Measurements from ENCODE around the gene LY86.

Gene LY86

DNA sequence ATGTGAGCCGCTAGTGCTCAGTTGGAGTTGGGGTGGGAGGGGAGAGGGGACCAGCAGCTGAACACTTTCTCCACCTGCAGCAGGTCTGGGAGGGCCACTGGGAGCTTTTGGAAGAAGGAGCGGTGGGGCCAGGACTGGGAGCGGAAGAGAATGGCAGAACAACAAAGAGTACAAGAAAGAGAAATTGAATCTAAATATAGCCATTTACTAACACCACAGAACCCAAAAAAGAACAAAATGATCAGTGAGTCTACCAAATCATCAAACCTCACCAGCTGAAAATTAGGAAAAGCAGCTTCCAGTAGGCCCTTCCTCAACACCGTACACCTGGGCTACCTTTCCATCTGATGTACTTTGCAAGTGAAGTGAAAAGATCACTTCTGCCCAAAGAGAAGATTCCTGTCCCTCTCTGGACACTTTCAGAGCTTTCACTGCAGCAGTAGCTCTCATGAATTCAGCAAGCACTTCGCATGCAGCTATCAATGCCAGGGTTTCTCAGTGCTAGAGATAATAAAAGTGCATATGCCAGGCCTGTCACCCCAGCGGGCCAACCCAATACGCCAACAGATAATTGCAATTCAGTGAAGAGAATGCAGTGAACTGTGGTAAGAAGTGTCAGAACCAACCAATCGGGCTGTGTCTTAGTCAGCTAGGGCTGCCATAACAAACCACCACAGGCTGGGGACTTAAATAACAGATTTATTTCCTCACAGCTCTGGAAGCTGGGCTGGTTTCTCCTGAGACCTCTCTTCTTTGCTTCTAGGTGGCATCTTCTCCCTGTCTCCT is 597 bp downstream of the LY86 start:
- TF ChIP-seq, protein P1, sequence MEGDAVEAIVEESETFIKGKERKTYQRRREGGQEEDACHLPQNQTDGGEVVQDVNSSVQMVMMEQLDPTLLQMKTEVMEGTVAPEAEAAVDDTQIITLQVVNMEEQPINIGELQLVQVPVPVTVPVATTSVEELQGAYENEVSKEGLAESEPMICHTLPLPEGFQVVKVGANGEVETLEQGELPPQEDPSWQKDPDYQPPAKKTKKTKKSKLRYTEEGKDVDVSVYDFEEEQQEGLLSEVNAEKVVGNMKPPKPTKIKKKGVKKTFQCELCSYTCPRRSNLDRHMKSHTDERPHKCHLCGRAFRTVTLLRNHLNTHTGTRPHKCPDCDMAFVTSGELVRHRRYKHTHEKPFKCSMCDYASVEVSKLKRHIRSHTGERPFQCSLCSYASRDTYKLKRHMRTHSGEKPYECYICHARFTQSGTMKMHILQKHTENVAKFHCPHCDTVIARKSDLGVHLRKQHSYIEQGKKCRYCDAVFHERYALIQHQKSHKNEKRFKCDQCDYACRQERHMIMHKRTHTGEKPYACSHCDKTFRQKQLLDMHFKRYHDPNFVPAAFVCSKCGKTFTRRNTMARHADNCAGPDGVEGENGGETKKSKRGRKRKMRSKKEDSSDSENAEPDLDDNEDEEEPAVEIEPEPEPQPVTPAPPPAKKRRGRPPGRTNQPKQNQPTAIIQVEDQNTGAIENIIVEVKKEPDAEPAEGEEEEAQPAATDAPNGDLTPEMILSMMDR (IDR thresholded peaks at IDR 0.05; ENCODE audit: low read depth, low read length, missing control alignments), result no peak
- in situ Hi-C loops (cut with HindIII; ENCODE audit: low pct_ligation_motif_present, low sequenced_read_pairs), result no loop called here
- Histone ChIP-seq H3K36me3 (replicated peaks) (no peaks in the 10 kb centered on the region), H3K4me3 (ENCODE audit: low read depth, low read length) (no peak overlapping the region), H3K27me3 (replicated peaks) (no peaks in the 10 kb centered on the region), H3K27ac (no peak overlapping the region)
- no peak for DNase-seq

DNA sequence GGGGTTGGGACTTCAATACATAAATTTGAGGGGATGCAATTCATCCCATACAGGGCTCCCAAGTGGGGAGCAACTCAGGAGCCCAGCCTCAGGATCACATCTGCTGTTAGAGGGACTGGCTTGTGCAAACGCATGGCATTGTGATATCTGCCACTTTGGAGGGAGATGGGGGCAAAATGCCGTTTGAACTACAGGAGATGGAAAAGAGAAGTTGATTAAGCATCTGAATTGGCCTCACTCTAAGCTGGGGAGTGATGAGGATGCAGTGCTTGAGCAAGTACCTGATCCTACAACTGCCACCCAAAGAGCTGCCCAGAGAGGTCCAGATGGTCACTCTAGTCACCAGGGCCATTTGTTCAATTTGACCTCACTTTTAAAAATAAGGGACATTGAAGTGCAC is 2.0 kb downstream of the LY86 start:
- no peak overlapping the region for H3K4me3 ChIP-seq (ENCODE audit: low read depth, low read length)
- H3K36me3 ChIP-seq (replicated peaks), result no peaks in the 10 kb centered on the region
- TF ChIP-seq, protein P1 (IDR thresholded peaks at IDR 0.05; ENCODE audit: low read depth, low read length, missing control alignments), result no peak
- in situ Hi-C loops (cut with HindIII; ENCODE audit: low pct_ligation_motif_present, low sequenced_read_pairs), result no loop called here
- no peaks in the 10 kb centered on the region for H3K27me3 ChIP-seq (replicated peaks)
- no peak for DNase-seq
- no peak overlapping the region for H3K27ac ChIP-seq

DNA sequence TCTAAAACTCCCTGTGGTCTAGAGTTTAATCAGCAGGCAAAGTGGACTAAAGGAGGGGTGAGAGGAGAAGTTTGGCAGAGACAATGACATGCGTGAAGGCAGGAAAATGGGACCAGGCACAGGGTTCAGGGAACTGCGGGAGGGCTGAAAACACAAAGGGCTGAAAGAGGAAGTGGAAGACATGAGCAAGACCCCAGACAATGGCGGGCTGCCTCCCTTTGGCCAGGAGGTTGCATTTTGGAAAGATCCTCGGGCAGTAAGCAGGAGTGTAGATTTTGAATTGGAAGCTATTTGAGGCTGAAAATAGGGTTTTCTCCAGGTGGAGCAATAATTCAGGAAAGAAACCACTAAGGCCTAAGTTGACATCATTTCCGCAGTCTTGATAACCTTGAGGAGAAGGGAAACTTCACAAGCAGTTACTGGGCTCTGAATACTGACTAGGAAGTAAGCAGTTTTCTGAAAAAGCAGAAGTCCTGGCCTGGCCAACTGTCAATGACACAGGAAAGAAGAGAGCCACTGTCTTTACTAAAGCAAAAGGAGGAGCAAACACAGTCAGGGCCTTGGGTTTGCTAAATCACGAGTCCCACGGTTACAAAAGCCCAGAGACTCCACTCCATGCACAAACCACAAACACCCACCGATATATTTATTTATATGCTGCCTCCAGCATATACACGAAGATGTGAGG is 3.4 kb downstream of the LY86 start:
- TF ChIP-seq, protein P1 (IDR thresholded peaks at IDR 0.05; ENCODE audit: low read depth, low read length, missing control alignments), result no peak
- DNase-seq, result no peak
- H3K27me3 ChIP-seq (replicated peaks), result no peaks in the 10 kb centered on the region
- no peaks in the 10 kb centered on the region for H3K36me3 ChIP-seq (replicated peaks)
- no peak overlapping the region for H3K27ac ChIP-seq
- H3K4me3 ChIP-seq (ENCODE audit: low read depth, low read length), result no peak overlapping the region
- in situ Hi-C loops (cut with HindIII; ENCODE audit: low pct_ligation_motif_present, low sequenced_read_pairs), result no loop called here

DNA sequence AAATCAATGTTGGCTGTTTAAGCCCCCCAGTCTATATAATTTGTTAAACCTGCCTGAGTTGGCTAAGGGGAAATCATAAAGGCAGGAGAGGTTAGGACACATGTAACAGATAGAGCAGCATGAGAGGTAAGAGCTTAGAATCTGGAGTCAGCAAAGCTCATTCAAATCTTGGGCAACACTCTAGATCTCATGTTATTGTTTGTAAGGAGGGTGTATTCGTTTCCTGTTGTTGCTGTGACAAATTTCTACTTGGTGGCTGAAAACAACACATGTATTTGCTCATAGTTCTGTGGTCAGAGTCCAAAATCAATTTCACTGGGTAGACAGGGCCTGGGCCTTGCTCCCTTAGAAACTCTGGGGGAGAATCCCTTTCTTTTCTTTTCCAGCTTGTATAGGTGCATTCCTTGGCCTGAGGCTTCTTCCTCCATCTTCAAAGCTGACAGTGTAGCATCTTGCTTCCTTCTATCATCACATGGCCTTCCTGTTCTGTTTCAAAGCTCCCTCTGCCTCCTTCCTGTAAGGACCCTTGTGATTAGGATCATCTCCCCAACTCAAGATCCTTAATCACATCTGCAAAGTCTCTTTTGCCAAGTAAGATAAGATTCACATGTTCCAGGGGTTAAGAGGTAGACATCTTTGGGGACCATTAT is 4.4 kb downstream of the LY86 start:
- TF ChIP-seq, protein P1 (IDR thresholded peaks at IDR 0.05; ENCODE audit: low read depth, low read length, missing control alignments), result no peak
- Histone ChIP-seq H3K36me3 (replicated peaks) (no peaks in the 10 kb centered on the region), H3K27me3 (replicated peaks) (no peaks in the 10 kb centered on the region), H3K4me3 (ENCODE audit: low read depth, low read length) (no peak overlapping the region), H3K27ac (no peak overlapping the region)
- in situ Hi-C loops (cut with HindIII; ENCODE audit: low pct_ligation_motif_present, low sequenced_read_pairs), result no loop called here
- no peak for DNase-seq

DNA sequence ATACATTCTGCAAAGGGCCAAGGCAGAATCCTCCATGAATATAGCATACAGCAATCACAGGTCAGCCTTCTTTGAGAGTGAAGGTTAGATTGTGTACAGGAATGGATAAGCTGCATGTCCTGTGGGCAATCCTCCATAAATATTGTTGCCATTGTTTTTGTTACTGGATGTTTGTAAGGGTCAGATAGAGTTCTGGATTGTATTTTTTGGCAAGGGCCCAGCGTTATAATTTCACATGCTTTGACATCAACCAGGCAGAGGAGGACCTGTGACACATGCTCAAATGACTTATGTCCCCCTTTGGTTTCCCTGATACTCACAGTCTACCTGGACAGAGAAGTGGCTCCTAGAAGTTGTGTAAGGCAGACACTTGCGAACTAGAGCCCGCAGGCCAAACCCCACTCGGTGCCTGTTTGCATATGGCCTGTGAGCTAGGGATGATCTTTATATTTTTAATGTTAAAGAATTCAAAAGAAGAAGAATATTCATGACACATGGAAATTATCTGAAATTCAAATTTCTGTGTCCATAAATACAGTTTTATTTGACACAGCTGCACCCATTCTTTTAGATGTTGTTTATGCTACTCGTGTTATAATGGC is 5.4 kb downstream of the LY86 start:
- Histone ChIP-seq H3K4me3 (ENCODE audit: low read depth, low read length) (no peak overlapping the region), H3K36me3 (replicated peaks) (no peaks in the 10 kb centered on the region), H3K27me3 (replicated peaks) (no peaks in the 10 kb centered on the region), H3K27ac (no peak overlapping the region)
- peak; percentile 12 for DNase-seq
- TF ChIP-seq, protein P1 (IDR thresholded peaks at IDR 0.05; ENCODE audit: low read depth, low read length, missing control alignments), result no peak
- in situ Hi-C loops (cut with HindIII; ENCODE audit: low pct_ligation_motif_present, low sequenced_read_pairs), result no loop called here

Measured in brain microvascular endothelial cell (primary cell).